Nephron (organoid): ENCODE results near the gene PTGR2.
"Not testable (repeated sequence)": the region's sequence is repeated elsewhere in the genome, so short reads cannot be mapped to it uniquely, and the experiment has no call there.

Source experiments
- H3K27ac Mint-ChIP-seq, 3 experiments: 2 replicates each; pipeline ENCODE4 v1.8.0; 2020; ENCODE audit warnings: mixed read lengths in 3 of 3, mild to moderate bottlenecking in 2 of 3, moderate library complexity in 1 of 3
- H3K27me3 Mint-ChIP-seq: 2 replicates; pipeline ENCODE4 v1.8.0; 2021; ENCODE audit warnings: low read depth, mild to moderate bottlenecking, moderate library complexity, mixed read lengths
- H3K36me3 Mint-ChIP-seq: 2 replicates; pipeline ENCODE4 v1.8.0; 2020; ENCODE audit warnings: low read depth, mixed read lengths
- H3K4me1 Mint-ChIP-seq: 2 replicates; pipeline ENCODE4 v1.8.0; 2020; ENCODE audit warnings: mixed read lengths
- H3K4me3 Mint-ChIP-seq, 3 experiments: 2 replicates each; pipeline ENCODE4 v1.8.0; 2020; ENCODE audit warnings: mild to moderate bottlenecking in 3 of 3, mixed read lengths in 3 of 3, moderate library complexity in 2 of 3
- H3K9me3 Mint-ChIP-seq: 2 replicates; pipeline ENCODE4 v1.8.0; 2020; ENCODE audit warnings: mixed read lengths
- TF ChIP-seq, protein P1 (sequence below), 3 experiments: fragments of 200-600 bp; sonication (generic); IDR thresholded peaks; one replicate each; pipeline ENCODE4 v1.5.0; 2021; ENCODE audit warnings: antibody characterized with exemption in 3 of 3; ENCODE audit not compliant: unreplicated experiment in 3 of 3

Gene PTGR2

GRCh38 chr14:73829071-73829470, 22.6 kb upstream of the PTGR2 start:
- TF ChIP-seq, protein P1, sequence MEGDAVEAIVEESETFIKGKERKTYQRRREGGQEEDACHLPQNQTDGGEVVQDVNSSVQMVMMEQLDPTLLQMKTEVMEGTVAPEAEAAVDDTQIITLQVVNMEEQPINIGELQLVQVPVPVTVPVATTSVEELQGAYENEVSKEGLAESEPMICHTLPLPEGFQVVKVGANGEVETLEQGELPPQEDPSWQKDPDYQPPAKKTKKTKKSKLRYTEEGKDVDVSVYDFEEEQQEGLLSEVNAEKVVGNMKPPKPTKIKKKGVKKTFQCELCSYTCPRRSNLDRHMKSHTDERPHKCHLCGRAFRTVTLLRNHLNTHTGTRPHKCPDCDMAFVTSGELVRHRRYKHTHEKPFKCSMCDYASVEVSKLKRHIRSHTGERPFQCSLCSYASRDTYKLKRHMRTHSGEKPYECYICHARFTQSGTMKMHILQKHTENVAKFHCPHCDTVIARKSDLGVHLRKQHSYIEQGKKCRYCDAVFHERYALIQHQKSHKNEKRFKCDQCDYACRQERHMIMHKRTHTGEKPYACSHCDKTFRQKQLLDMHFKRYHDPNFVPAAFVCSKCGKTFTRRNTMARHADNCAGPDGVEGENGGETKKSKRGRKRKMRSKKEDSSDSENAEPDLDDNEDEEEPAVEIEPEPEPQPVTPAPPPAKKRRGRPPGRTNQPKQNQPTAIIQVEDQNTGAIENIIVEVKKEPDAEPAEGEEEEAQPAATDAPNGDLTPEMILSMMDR (IDR thresholded peaks at IDR 0.05; ENCODE audit: unreplicated experiment in 3 of 3), result no peak
- H3K4me1 Mint-ChIP-seq, result peaks cover 39% of the 10 kb centered on the region
- H3K4me3 Mint-ChIP-seq, result no peak overlapping the region

GRCh38 chr14:73829526-73830431, 21.9 kb upstream of the PTGR2 start:
- TF ChIP-seq, protein P1 (IDR thresholded peaks at IDR 0.05; ENCODE audit: unreplicated experiment in 3 of 3), result no peak
- H3K27me3 Mint-ChIP-seq, result peaks cover 4% of the 10 kb centered on the region
- peaks cover 35% of the 10 kb centered on the region for H3K4me1 Mint-ChIP-seq
- H3K4me3 Mint-ChIP-seq, result no peak overlapping the region
- peak overlapping the region; percentile 16 to 48 (median 29) for H3K27ac Mint-ChIP-seq
- H3K9me3 Mint-ChIP-seq, result no peaks in the 10 kb centered on the region
- no peaks in the 10 kb centered on the region for H3K36me3 Mint-ChIP-seq

More at GRCh38 chr14:73829071-73829470, 22.6 kb upstream of the PTGR2 start:
- peaks cover 4% of the 10 kb centered on the region for H3K27me3 Mint-ChIP-seq
- H3K36me3 Mint-ChIP-seq, result no peaks in the 10 kb centered on the region
- no peaks in the 10 kb centered on the region for H3K9me3 Mint-ChIP-seq
- peak overlapping the region in 2 of 3 experiments; percentile 29 to 48 for H3K27ac Mint-ChIP-seq

DNA sequence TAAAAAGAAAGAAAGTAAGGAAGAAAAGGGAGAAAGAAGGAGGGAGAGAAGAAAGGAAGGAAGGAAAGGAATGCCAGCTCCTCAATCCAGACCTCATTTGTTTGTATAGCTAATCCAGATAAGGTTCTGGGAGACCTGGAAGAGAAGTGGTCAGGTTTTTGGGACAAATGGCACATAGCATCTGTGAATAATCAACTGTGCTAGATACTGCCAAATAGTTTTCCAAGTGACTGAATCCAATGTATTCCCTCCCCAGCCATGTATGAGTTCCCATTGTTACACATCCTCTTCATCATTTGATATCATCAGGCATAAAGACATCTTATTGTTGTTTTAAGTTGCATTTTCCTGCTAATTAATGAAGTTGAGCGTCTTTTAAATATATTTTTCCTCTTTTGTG, 18.6 kb upstream of the PTGR2 start:
- H3K36me3 Mint-ChIP-seq, result no peaks in the 10 kb centered on the region
- peak overlapping the region; percentile 62 to 98 (median 95) for H3K27ac Mint-ChIP-seq
- TF ChIP-seq, protein P1 (IDR thresholded peaks at IDR 0.05; ENCODE audit: unreplicated experiment in 3 of 3), result no peak
- peaks cover 34% of the 10 kb centered on the region for H3K4me1 Mint-ChIP-seq
- peak overlapping the region in 1 of 3 experiments; percentile 23 for H3K4me3 Mint-ChIP-seq
- H3K27me3 Mint-ChIP-seq, result peaks cover 4% of the 10 kb centered on the region
- no peaks in the 10 kb centered on the region for H3K9me3 Mint-ChIP-seq

GRCh38 chr14:73833530-73834260, 17.9 kb upstream of the PTGR2 start:
- Mint-ChIP-seq H3K36me3 (no peaks in the 10 kb centered on the region), H3K27ac (peak overlapping the region; percentile 62 to 98 (median 95))

DNA sequence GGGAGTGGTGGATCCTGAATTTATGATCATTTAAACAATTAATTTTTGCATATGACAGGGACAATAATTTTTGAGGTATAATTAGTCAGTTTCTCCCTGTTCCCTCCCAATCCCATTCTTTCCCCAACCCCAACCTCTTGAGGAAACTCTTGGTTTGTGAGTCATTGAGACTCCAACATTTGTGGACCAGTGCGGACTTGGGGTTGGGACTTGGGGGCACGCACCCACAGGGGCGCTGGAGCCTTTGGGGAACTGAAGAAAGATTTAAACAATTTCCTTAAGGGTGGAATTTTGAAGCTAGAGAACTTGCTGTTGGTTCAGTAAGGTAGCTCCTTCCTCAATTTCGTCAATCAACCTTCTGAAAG, 17.4 kb upstream of the PTGR2 start:
- peaks cover 36% of the 10 kb centered on the region for H3K4me1 Mint-ChIP-seq
- no peak overlapping the region for H3K4me3 Mint-ChIP-seq
- peak overlapping the region; percentile 62 to 98 (median 95) for H3K27ac Mint-ChIP-seq
- H3K9me3 Mint-ChIP-seq, result no peaks in the 10 kb centered on the region
- TF ChIP-seq, protein P1 (IDR thresholded peaks at IDR 0.05; ENCODE audit: unreplicated experiment in 3 of 3), result no peak
- H3K36me3 Mint-ChIP-seq, result no peaks in the 10 kb centered on the region
- peaks cover 4% of the 10 kb centered on the region for H3K27me3 Mint-ChIP-seq

More at GRCh38 chr14:73833530-73834260, 17.9 kb upstream of the PTGR2 start:
- H3K27me3 Mint-ChIP-seq, result peaks cover 4% of the 10 kb centered on the region
- H3K4me1 Mint-ChIP-seq, result peaks cover 37% of the 10 kb centered on the region
- TF ChIP-seq, protein P1 (IDR thresholded peaks at IDR 0.05; ENCODE audit: unreplicated experiment in 3 of 3), result no peak
- no peaks in the 10 kb centered on the region for H3K9me3 Mint-ChIP-seq
- no peak overlapping the region for H3K4me3 Mint-ChIP-seq

DNA sequence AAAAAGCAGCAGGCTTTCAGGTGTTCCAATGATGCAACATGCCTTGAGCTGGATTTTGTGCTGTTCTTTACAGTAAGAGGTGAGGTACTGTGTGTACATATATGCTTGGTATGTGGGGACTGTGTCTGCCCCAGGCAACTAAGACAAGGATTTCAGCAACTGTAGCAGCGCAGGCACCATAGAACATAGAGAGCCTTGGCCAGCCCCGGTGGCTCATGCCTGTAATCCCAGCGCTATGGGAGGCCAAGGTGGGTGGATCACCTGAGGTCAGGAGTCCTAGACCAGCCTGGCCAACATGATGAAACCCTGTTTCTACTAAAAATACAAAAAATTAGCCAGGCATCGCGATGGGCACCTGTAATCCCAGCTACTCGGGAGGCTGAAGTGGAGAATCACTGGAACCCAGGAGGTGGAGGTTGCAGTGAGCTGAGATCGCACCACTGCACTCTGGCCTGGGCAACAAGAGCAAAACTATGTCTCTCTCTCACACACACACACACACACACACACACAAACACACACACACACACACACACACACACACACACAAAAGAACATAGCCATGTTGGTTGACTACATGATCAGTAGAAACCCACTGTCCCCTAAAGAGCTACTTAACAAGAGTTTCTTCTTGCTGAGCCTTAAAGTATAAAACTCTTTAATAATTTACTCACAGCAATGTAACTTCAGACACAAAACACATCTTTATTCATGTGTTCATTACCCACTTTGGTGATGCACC, 13.2 kb upstream of the PTGR2 start:
- Mint-ChIP-seq H3K27ac (peak overlapping the region; percentile 60 to 92 (median 63)), H3K4me1 (peaks cover 17% of the 10 kb centered on the region)
- H3K36me3 Mint-ChIP-seq, H3K4me3 Mint-ChIP-seq, H3K9me3 Mint-ChIP-seq, H3K27me3 Mint-ChIP-seq: not testable (repeated sequence)
